ENCODE results near the gene JARID2.
A peak's percentile ranks its signal among the peaks of the same experiment; 100 is the strongest.

The JARID2 gene

GRCh38 chr6:15364401-15365037, 118.7 kb downstream of the JARID2 start:
- Histone ChIP-seq H3K27ac (peak overlapping the region in 2 of 21 experiments; percentile 5 to 51), H3K4me3 (no peak overlapping the region)

GRCh38 chr6:15365273-15365687, 119.4 kb downstream of the JARID2 start:
- no peak overlapping the region for H3K4me3 ChIP-seq
- peak overlapping the region in 2 of 21 experiments; percentile 6 to 14 for H3K27ac ChIP-seq

GRCh38 chr6:15366003-15366535, 120.2 kb downstream of the JARID2 start:
- H3K27ac ChIP-seq: peak overlapping the region in 2 of 21 experiments; percentile 6 to 14
- H3K4me3 ChIP-seq: no peak overlapping the region

- no peak overlapping the region for H3K27ac ChIP-seq
- H3K4me3 ChIP-seq: no peak overlapping the region
These were observed 121.0 kb downstream of the JARID2 start for GRCh38 chr6:15366879-15367278.

- no peak overlapping the region for H3K27ac ChIP-seq
- H3K4me3 ChIP-seq: no peak overlapping the region
These were observed 122.3 kb downstream of the JARID2 start for GRCh38 chr6:15368186-15368585.

GRCh38 chr6:15368873-15369272, 123.0 kb downstream of the JARID2 start:
- H3K4me3 ChIP-seq: no peak overlapping the region
- H3K27ac ChIP-seq: no peak overlapping the region

GRCh38 chr6:15369838-15370237, 124.0 kb downstream of the JARID2 start:
- Histone ChIP-seq H3K27ac (peak overlapping the region in 1 of 21 experiments; percentile 4), H3K4me3 (no peak overlapping the region)

GRCh38 chr6:15370733-15371671, 125.1 kb downstream of the JARID2 start:
- Histone ChIP-seq H3K27ac (no peak overlapping the region), H3K4me3 (no peak overlapping the region)

GRCh38 chr6:15372932-15373331, 127.1 kb downstream of the JARID2 start:
- Histone ChIP-seq H3K4me3 (no peak overlapping the region), H3K27ac (no peak overlapping the region)

- no peak overlapping the region for H3K4me3 ChIP-seq
- no peak overlapping the region for H3K27ac ChIP-seq
These were observed 128.2 kb downstream of the JARID2 start for GRCh38 chr6:15374119-15374518.

GRCh38 chr6:15375018-15375417, 129.1 kb downstream of the JARID2 start:
- Histone ChIP-seq H3K4me3 (no peak overlapping the region), H3K27ac (no peak overlapping the region)

GRCh38 chr6:15375638-15376290, 129.9 kb downstream of the JARID2 start:
- H3K27ac ChIP-seq: no peak overlapping the region
- no peak overlapping the region for H3K4me3 ChIP-seq

- no peak overlapping the region for H3K27ac ChIP-seq
- H3K4me3 ChIP-seq: no peak overlapping the region
These were observed 131.1 kb downstream of the JARID2 start for GRCh38 chr6:15376900-15377487.

GRCh38 chr6:15378272-15378671, 132.4 kb downstream of the JARID2 start:
- Histone ChIP-seq H3K27ac (no peak overlapping the region), H3K4me3 (no peak overlapping the region)

GRCh38 chr6:15378866-15379265, 133.0 kb downstream of the JARID2 start:
- no peak overlapping the region for H3K27ac ChIP-seq

GRCh38 chr6:15380351-15380750, 134.5 kb downstream of the JARID2 start:
- no peak overlapping the region for H3K4me3 ChIP-seq
- H3K27ac ChIP-seq: no peak overlapping the region

More at GRCh38 chr6:15378866-15379265, 133.0 kb downstream of the JARID2 start:
- no peak overlapping the region for H3K4me3 ChIP-seq

- H3K4me3 ChIP-seq: no peak overlapping the region
- H3K27ac ChIP-seq: no peak overlapping the region
These were observed 136.2 kb downstream of the JARID2 start for GRCh38 chr6:15382089-15382488.

GRCh38 chr6:15382712-15383111, 136.8 kb downstream of the JARID2 start:
- H3K4me3 ChIP-seq: no peak overlapping the region
- H3K27ac ChIP-seq: no peak overlapping the region

GRCh38 chr6:15384901-15385300, 139.0 kb downstream of the JARID2 start:
- Histone ChIP-seq H3K27ac (peak overlapping the region in 1 of 21 experiments; percentile 39), H3K4me3 (no peak overlapping the region)

GRCh38 chr6:15385521-15385920, 139.7 kb downstream of the JARID2 start:
- Histone ChIP-seq H3K4me3 (no peak overlapping the region), H3K27ac (no peak overlapping the region)

Measured in skin epidermis (tissue), 12 donors.